Measurements from ENCODE around the gene ZDHHC13. TPM values are rescaled to one million over a fixed set of nuclear protein-coding genes. Genes with fewer than 3 reads are reported as not detected.

ZDHHC13 gene
- total and polyA plus RNA-seq, 11 donors: 4.0 to 13.0 (median 8.9) TPM

GRCh38 chr11:19156892-19157291 lies 39.9 kb downstream of the ZDHHC13 start:
- Histone ChIP-seq H3K4me3 (no peak overlapping the region), H3K9me3 (no peaks in the 10 kb centered on the region), H3K36me3 (peaks cover 0 to 84% (median 59%) of the 10 kb centered on the region in 9 donors), H3K27ac (no peak overlapping the region), H3K4me1 (no peaks in the 10 kb centered on the region), H3K27me3 (no peaks in the 10 kb centered on the region)
- intact Hi-C loops (cut with DNase I): loop anchor here in 2 of 10 donors (5.0 to 10.0 kb wide), 2 partner anchors 82 to 395 kb away; no protein-coding TSS in a partner anchor
- TF ChIP-seq POLR2A (IDR thresholded peaks at IDR 0.05) (no peak), CTCF (IDR thresholded peaks at IDR 0.05) (no peak)
- no peak for ATAC-seq
- no peak for DNase-seq
- WGBS, 4 donors: 50 to 84% (median 65%) methylated on average over 3 of the region's 3 CpGs

- peaks cover 0 to 75% (median 47%) of the 10 kb centered on the region in 9 donors for H3K36me3 ChIP-seq
- peak in 6 of 12 donors; percentile 19 to 42 (median 24) for TF ChIP-seq CTCF (IDR thresholded peaks at IDR 0.05)
- no peak for TF ChIP-seq POLR2A (IDR thresholded peaks at IDR 0.05)
- H3K27ac ChIP-seq: no peak overlapping the region
- no peak for DNase-seq
- H3K9me3 ChIP-seq: no peaks in the 10 kb centered on the region
- ATAC-seq: peak in 1 of 4 donors; percentile 41
- 75 to 88% (median 81%) methylated on average over 6 of the region's 6 CpGs for WGBS, 4 donors
- no peak overlapping the region for H3K4me3 ChIP-seq
- H3K27me3 ChIP-seq: no peaks in the 10 kb centered on the region
- H3K4me1 ChIP-seq: no peaks in the 10 kb centered on the region
- intact Hi-C loops (cut with DNase I): loop anchor here in 7 of 10 donors (2.0 to 10.0 kb wide), 6 partner anchors 84 to 396 kb away; partner anchors contain the start of gene E2F8 (in 1 of the 7)
These were observed 43.9 kb downstream of the ZDHHC13 start for GRCh38 chr11:19160847-19161246.

- ATAC-seq: no peak
- Histone ChIP-seq H3K36me3 (peaks cover 0 to 79% (median 46%) of the 10 kb centered on the region in 9 donors), H3K4me1 (no peaks in the 10 kb centered on the region), H3K4me3 (no peak overlapping the region), H3K27me3 (no peaks in the 10 kb centered on the region), H3K27ac (no peak overlapping the region), H3K9me3 (no peaks in the 10 kb centered on the region)
- no peak for DNase-seq
- intact Hi-C loops (cut with DNase I): loop anchor here in 7 of 10 donors (2.0 to 10.0 kb wide), 6 partner anchors 83 to 396 kb away; partner anchors contain the start of gene E2F8 (in 1 of the 7)
- no peak for TF ChIP-seq CTCF (IDR thresholded peaks at IDR 0.05)
- TF ChIP-seq POLR2A (IDR thresholded peaks at IDR 0.05): no peak
- WGBS, 4 donors: 81 to 96% (median 86%) methylated on average over 2 of the region's 2 CpGs
These were observed 44.7 kb downstream of the ZDHHC13 start for GRCh38 chr11:19161651-19162050.

GRCh38 chr11:19162951-19163505 lies 46.1 kb downstream of the ZDHHC13 start:
- H3K36me3 ChIP-seq: peaks cover 0 to 82% (median 35%) of the 10 kb centered on the region in 9 donors
- 97 to 98% (median 98%) methylated on average over 1 of the region's 1 CpG for WGBS, 4 donors
- no peak overlapping the region for H3K27ac ChIP-seq
- H3K27me3 ChIP-seq: no peaks in the 10 kb centered on the region
- peaks cover 0 to 9% (median 0%) of the 10 kb centered on the region in 12 donors for H3K4me1 ChIP-seq
- no peak for DNase-seq
- TF ChIP-seq POLR2A (IDR thresholded peaks at IDR 0.05) (no peak), CTCF (IDR thresholded peaks at IDR 0.05) (no peak)
- no peak overlapping the region for H3K4me3 ChIP-seq
- intact Hi-C loops (cut with DNase I): loop anchor here in 7 of 10 donors (5.0 to 10.0 kb wide), 5 partner anchors 82 to 394 kb away; partner anchors contain the start of gene E2F8 (in 1 of the 7)
- no peak for ATAC-seq
- no peaks in the 10 kb centered on the region for H3K9me3 ChIP-seq
